Keratinocyte (primary cell): ENCODE measurements around the gene PRKCG.

Source experiments
- CTCF ChIP-seq, 3 experiments: IDR thresholded peaks in 1 of 3; conservative IDR thresholded peaks in 1 of 3; optimal IDR thresholded peaks in 1 of 3; 2 replicates in 2 of 3; 3 replicates in 1 of 3; pipeline versions ENCODE3 to v1.5.1; 2011; ENCODE audit warnings: low read length in 3 of 3, mild to moderate bottlenecking in 3 of 3, moderate library complexity in 2 of 3, control low read depth in 1 of 3, inconsistent platforms in 1 of 3; ENCODE audit not compliant: insufficient read depth in 2 of 3; ENCODE audit errors: extremely low read depth in 1 of 3
- EZH2 ChIP-seq: IDR thresholded peaks from one replicate; pipeline ENCODE4 v1.6.1; 2012; ENCODE audit warnings: inconsistent platforms, mild to moderate bottlenecking, low read length, moderate library complexity

- TF ChIP-seq CTCF (optimal IDR thresholded peaks at IDR 0.05 in 1 of 3, IDR thresholded peaks at IDR 0.05 in 1 of 3, conservative IDR thresholded peaks at IDR 0.05 in 1 of 3; ENCODE audit: extremely low read depth in 1 of 3, insufficient read depth in 2 of 3, low read length in 3 of 3), result no peak
- TF ChIP-seq EZH2, result no peak
These were observed 14.7 kb downstream of the PRKCG start for GRCh38 chr19:53896682-53897081.
